HG02938 (cell line): ENCODE results near the gene PSMA5.
A peak's percentile ranks its signal among the peaks of the same experiment; 100 is the strongest.
"Not testable (repeated sequence)": the region's sequence is repeated elsewhere in the genome, so short reads cannot be mapped to it uniquely, and the experiment has no call there.

Experiments
- ATAC-seq: cut with Tn5 transposase; IDR thresholded peaks from one replicate; pipeline ENCODE4 v1.9.1; 2021; ENCODE audit warnings: mild to moderate bottlenecking, moderate library complexity; ENCODE audit not compliant: unreplicated experiment

The PSMA5 gene

DNA sequence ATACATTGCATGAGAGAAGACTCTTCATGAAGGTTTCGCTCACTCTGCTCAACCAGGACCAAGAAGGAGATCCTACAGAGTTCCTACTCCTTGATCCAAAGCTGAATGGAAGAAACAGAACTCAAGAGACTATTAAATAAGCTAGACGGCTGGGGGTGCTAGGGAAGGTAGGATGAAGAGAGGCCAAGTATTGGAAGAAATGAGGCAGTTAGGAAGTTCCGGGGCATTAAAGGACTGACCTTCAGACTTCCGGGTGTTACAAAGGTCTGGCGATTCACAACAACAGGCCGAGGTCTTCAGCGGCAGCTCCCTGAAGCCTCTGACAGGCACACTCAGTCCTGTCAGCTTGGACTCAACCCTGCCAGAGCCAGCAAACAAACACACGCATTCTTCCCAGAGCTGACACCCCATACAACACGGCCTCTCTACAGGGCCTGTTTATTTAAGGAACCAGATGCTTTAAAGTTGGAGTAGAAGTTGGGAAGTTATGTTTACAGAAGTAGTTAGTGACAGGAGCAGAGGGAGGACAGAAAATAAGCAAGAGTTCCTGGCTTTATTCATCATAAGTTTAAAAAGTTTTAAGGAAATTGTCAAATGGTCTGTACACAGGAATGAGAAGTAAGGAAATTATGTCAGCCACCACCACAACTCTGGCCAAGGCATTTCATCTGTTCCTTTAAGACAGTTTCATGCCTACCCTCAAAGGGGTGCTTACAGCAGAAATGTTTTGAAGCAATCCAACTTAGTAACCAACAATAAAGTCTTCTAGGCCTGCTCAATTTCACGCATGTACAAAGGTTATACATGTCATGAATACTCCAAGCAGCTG is 33.2 kb downstream of the PSMA5 start:
- ATAC-seq, result no peak

DNA sequence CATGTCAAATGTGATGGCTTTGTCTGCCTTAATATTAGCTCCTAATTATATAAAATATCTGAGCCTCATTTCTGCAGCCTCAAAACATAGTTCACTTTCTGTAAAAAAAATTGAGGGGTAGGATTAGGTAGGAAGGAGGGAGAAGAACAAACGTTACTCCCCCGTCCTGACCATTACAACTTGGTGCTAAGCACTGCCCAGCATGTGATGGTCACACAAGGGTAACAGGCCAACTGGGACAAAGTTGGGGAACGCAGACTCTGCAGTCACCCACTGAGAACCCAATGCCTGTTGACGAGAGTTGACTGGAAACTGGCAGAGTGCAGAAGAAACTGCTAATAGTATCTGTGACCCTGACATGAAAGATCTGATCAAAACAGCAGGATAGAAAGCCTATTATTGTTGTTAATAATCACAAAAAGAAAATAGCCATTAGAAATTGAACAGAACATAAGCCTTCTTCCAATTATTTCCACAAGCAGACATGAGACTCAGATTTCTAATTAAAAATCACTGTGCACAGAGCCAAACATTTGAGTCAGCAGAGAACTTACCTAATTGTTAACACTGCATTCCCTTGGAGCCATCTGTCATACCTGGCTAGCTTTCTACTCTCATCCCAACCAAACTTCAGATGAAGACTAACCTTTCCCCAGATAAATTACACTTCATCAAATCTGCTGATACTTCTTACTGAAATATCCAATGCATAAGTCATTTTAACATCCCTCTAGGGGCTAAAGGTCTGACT is 34.0 kb downstream of the PSMA5 start:
- ATAC-seq, result peak; percentile 14

DNA sequence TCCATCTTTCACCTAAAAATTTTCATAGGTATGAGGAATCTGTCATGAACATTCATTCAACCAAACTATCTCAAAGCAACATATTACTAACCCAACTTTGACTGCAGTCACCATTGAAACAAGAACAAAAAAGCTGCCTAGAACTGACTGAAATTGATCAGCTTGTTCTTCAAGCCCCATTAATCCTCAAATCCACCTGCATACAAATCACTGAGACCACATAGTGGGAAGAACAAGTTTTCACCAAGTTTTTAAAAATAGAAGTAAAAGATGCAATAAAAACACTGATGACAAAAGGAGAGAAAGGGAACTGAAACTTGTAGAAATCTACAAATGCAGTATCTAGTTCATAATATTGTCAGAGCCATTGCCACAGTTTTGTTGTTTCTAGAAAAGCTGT is 34.6 kb downstream of the PSMA5 start:
- ATAC-seq, result peak; percentile 81

DNA sequence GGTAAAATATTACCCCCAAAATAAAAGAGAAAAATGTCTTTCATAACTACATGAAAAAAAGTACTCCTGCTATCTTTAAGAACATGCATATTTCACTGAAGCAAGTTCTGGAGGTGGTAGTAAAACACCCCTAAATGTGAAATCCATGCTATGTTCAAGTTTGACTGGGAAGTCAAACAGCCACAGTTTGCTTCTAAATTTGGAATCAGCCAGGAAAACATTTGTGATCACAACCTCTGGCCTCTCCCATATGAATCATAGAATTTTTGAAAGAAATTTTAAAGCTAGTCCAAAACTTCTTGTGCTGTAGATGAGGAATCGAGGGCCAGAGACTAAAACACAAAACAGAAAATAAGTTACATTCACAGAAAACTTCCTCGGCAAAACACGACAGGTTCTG is 35.1 kb downstream of the PSMA5 start:
- ATAC-seq, result peak; percentile 7

DNA sequence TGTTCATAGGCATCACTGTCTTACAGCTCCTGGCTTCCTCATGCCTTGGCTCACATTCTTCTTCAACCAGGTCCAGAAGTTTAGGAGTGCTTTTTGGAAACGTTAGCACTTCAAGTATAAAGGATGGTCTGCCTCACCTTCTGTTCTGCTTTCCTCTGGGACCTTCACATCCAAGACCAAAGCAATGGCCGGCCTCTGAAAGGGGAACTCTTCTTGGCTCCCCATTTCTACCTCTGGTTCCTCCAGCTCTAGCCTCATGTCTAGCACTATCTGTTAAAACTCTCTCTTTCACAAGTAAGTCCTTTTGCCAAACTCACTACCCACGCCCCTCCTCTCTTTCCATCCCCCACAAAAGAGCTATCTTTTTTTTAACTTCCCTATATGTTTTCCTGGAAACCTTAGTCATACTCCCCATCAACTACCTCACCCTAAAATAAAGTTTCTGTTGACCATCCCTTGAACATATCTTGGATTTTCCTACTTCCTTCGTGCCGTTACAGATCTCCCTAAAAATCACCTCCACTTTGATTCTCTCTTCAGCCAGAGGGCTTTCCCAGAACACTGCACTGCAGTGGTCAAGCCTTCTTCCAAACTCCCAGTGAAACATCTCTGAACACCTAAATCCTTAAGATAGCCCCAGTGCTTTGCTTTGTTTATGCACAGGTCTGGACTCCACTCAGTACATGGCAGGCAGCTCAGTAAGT is 36.5 kb downstream of the PSMA5 start:
- no peak for ATAC-seq

DNA sequence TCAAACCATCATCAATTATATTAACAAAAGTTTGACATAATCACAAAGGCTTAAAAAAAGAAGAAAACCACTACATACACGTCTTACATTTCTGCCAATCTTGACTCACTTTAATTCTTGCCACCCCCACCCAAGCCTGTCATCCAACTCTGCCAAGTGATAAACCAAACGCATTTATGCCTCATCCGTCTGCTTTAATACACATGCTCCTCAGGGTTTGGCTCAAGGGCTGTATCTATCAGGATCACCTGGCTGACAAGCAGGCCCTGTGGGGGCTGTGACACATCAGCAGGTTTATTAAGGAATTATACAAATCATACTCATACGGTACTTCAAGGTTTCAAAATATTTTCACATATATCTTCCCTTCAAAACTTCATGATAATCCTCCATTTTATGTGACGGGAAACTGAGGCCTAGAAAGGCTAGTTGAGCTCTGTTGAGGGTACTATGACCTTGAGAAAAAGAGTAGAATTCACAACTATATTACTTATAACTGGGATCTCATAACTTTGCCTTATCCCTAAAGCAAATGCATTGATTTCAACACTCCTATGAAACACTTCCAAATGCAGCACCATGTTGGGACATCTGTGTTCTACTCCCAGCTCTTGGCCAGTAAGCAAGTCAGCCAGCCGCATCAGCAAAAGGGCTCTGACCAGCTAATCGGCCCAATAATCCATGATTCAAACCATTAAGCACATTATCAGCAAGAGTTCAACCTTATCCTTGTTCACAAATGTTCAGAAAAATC is 37.2 kb downstream of the PSMA5 start:
- no peak for ATAC-seq

DNA sequence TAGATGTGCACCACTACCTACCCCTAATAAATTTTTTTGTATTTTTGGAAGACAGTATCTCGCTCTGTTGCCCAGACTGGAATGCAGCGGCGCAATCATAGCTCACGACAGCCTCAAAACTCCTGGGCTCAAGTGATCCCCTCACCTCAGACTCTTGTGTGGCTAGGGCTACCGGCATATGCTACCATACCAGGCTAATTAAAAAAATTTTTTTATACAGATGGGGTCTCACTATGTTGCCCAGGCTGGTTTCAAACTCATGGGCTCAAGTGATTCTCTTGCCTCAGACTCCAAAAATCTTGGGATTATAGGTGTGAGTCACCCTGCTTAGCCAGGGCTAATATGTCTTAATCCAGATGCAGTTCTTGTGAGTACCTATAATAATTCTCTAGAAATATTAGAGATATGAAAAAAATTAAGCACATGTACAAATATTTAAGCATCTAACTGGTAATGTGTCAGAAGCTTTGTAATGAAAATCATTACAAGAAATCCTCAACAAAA is 38.0 kb downstream of the PSMA5 start:
- ATAC-seq, result no peak

DNA sequence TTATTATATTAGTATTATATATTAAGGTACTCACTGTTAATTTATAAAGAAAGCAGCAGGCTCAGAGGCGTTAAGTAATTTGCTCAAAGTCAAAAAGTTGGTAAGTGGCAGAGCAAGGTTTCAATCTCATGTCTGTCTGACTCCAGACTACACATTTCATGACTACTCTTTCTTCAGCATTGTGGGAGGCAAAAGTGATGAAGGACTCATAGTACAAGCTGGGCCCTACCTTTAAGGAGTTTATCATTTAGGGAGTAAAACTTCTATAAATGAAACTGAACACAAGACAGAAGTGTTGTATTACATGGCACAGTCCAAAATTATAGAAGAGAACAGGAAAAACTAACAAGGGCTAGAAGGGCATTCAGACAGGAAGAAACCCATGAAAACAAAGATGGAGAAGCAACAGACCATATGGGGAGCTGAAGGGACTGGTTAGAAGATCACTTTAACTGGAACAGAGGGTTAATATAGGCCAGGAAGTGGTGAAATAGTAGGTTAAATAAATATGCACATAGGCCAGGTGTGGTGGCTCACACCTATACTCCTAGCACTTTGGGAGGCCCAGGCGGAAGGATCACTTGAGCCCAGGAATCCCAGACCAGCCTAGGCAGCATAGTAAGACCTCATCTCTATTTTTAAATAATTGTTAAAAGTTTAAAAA is 40.1 kb downstream of the PSMA5 start:
- ATAC-seq, result no peak

DNA sequence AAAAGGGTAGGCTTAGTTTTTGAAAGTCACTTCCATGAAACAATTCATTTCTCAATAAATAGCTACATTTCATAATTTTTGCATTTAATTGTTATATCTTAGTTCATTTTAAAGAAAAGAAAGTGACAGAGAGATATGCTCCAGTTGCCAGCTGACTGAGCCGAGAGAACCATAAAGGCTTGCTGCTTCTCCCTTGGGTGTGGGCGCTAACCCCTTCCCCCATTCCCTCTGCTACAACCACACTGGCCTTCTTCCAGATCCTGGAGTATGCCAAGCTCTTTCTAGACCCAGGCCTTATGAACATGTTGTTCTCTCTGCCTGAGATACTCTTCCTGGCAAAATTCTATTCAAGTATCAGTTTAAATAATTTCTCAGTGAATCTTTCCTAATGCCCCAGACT is 40.8 kb downstream of the PSMA5 start:
- ATAC-seq, result no peak

DNA sequence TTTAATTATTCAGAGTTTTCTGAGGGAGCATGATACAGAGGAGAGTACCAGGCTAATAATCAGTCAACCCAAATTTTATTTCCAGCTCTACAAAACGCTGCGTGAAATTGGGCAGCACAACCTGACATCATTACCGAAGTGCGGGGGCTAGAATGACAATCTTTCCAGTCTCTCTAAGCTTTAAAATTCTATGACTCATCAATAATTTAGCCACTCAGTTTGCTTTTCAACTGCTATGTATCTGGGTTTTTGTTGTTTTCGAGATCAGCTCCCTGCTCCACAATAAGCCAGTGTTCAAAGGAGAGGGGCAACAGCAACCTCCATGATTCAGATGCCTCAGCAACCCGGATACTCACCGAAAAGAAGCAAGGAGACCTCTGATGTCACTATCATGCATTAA is 42.4 kb downstream of the PSMA5 start:
- no peak for ATAC-seq

DNA sequence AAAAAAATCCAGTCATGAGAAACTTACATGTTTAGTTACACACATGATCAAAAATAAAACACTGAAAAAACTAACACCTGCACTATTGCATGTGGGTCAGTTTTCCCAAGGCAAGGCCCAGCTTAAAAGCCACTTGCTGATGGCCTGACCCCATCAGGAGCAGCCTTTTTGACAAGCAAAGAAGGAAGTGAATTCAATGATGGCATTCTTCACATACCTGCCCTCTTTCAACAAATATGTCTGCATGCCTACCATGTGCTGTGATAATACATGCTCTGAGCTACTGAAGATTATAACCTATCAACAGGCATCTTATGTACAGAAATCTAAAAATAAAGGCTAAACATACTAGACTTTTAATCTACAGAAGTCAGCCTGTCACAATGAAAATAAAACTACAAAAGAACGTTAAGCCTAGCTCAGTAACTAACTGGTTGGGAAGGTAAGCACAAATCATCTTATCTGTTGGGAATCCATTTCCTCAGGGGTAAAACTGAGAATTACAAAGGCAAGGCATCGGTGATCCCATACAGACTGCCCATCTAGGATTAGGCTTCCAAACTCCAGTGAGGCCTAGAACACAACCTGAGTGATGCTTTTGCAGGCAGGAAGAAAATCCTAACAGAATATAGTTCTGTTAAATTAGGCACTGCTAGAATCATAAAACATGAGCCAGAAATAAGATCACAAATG is 43.0 kb downstream of the PSMA5 start:
- no peak for ATAC-seq

DNA sequence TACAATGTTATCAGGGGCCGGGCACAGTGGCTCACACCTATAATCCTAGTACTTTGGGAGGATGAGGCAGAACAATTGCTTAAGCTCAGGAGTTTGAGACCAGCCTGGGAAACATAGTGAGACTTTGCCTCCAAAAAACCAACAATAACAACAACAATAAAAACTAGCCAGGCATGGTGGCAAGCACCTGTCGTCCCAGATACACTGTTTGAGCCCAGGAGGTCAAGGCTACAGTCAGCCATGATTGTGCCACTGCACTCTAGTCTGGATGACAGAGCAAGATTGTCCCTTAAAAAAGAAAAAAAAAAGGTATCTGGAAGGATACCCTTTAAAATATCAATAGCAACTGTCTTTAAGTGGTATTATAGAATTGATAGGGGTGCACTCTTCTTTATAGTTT is 44.7 kb downstream of the PSMA5 start:
- no peak for ATAC-seq

DNA sequence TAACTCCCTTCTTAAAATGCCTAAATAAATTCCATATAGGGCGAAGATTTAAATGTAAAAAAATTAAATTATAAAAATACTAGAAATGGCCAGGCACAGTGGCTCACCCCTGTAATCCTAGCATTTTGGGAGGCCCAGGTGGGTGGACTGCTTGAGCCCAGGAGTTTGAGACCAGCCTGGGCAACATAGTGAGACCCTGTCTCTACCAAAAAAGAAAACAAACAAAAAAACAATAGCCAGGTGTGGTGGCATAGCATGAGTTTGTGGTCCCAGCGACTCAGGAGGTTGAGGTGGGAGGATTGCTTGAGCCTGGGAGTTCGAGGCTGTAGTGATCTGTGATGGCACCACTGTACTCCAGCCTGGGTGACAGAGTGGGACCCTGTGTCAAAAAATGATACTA is 46.3 kb downstream of the PSMA5 start:
- no peak for ATAC-seq

DNA sequence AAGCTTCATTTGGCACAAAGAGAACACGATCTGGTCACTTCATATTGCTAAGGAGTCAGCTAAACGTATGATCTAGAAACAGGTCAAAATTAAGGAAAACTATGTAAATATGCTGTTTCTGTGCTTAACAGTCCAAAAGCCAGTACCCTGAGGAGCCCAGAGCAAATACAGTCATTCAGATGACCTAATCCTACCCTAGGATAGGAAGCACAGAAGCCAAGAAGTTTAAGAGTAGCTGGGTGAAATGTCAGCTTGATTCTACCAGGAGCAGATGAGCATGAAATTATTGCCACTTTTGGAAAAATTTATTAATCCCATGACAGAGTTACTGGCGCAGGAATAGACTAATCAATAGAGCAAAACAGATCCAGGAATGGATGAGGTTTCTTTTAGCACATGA is 46.8 kb downstream of the PSMA5 start:
- no peak for ATAC-seq

DNA sequence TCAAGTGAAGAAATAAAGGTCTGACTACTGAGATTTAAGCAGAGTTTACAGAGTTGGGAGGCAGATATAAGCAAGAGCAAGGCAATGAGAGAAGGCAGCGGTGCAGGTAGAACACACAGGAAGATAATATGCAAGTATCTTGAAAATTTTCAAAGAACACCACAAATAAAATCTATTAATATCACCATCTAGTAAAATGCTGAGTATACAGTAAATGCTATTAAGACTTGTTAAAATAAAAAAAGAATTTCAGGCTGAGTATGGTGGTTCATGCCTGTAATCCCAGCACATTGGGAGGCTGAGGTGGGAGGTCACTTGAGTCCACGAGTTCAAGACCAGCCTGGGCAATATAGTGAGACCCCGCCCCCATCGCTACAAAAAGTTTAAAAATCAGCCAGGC is 48.5 kb downstream of the PSMA5 start:
- ATAC-seq, result no peak

DNA sequence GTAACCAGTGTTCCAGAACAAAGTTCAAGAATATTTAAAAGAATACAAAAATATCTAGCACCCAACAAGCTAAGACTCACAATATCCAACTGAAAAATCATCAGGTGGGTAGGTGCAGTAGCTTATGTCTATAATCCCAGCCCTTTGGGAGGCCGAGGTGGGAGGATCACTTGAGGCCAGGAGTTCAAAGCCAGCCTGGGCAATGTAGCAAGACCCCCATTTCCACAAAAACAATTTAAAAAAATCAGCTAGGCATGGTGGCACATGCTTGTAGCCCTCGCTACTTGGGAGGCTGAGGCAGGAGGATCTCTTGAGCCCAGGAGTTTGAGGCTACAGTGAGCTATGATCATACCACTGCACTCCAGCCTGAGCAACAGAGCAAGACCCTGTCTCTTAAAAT is 52.6 kb downstream of the PSMA5 start:
- not testable (repeated sequence) for ATAC-seq

DNA sequence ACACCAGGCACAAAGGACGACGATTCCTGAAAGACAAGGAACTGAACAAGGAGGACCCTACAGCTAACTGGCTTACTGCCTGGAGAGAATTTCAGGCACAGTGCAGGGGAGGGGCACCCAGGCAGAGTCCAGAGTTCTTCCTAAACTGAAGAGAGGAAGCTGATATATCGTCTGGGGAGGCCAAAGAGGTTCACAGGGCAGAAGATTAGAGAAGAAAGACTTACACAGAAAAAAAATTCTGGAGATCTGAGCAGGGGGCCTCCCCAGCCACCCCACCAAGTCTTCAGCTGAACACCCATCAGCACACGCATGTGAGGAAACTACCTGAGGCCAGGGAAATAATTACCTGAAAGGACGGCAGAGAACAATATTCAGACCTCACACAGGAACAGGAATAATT is 53.1 kb downstream of the PSMA5 start:
- ATAC-seq, result no peak

DNA sequence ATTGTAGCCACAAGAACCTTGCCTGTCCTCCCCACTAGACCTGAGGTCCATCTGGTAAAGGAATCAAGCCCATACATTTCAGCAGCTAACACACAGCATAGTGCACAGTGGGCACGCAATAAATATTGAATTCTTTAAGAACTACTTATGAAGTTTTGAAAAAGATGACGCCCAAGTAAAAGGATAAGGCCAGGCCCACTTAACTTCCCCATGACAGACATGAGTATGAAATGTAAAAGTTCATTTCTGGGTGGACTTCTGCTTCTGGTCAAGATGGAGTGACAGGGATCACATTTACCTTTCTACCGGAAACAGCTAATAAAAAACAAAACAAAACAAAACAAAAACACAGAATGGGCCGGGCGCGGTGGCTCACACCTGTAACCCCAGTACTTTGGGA is 54.0 kb downstream of the PSMA5 start:
- ATAC-seq, result no peak

DNA sequence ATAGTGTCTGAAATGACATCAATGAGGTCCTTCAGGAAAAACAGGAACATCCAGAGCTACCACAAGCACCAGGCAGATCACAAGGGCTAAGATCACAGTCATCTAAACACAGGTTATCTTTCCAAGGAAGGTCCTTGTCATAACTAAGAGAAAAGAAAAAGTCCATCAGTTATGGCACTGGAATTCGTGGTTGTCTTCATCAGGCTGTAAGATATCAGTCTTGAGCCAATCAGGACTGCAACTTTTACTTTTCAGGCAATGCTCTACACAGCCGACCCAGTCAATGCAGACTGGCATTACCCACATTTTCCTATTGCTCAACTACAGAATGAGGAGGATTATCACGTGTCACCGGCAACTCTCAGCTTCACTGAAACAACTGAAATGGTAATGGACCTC is 54.9 kb downstream of the PSMA5 start:
- no peak for ATAC-seq
